Inferior parietal cortex (tissue), 1 donor: ENCODE measurements around the gene CCL16.
"Not testable (repeated sequence)": the region's sequence is repeated elsewhere in the genome, so short reads cannot be mapped to it uniquely, and the experiment has no call there.

Source experiments
- DNase-seq: peaks from one replicate; pipeline ENCODE4 v3.0.0-alpha.2; 2016; ENCODE audit errors: extremely low spot score

Gene CCL16

GRCh38 chr17:35938492-35938891 lies 42.8 kb downstream of the CCL16 start:
- not testable (repeated sequence) for DNase-seq

- no peak for DNase-seq
These were observed 45.2 kb downstream of the CCL16 start for GRCh38 chr17:35936063-35936462.

DNA sequence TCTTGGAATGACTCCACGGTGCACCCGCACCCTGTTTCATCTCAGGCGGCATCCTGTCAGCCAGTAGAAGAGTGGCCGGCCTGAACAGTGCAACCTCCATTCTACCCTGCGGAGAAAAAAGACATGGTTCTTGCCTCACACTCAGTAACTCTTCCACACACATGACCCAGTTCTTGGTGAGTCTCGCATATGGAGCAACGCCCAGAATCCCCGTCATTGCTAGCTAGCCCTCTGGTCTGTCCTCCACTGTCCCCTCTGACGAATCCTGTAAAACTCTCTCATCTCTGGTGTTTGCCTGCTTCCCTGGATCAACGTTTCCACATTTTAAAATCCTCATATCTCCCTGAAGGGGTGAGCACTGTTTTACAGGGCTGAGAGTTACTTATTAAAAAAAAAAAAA lies 46.5 kb downstream of the CCL16 start:
- no peak for DNase-seq

DNA sequence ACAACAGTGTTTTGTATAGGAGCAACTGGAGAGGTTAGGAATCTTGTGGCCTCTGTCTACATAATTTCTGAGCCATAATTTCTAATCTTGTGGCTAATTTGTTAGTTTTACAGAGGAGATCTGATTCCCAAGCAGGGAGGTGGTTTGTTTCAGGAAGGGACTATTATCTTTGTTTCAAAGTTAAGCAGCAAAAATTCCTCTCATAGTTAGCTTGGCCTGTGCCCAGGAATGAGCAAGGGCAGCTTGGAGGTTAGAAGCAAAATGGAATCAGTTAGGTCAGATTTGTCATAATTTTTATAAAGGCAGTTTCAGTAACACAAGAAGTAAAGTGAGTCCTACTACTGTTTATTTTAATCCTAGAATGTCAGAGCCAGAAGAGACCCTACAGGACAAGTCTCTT lies 48.7 kb downstream of the CCL16 start:
- no peak for DNase-seq

GRCh38 chr17:35931794-35932425 lies 49.4 kb downstream of the CCL16 start:
- DNase-seq = no peak

- peak; percentile 59 for DNase-seq
These were observed 50.9 kb downstream of the CCL16 start, which contains the start of gene RDM1 for GRCh38 chr17:35930211-35931065. Gene RDM1, minus strand, starts transcription at chr17:35930773. Its CDS starts 46 bp downstream, at chr17:35930727.

DNA sequence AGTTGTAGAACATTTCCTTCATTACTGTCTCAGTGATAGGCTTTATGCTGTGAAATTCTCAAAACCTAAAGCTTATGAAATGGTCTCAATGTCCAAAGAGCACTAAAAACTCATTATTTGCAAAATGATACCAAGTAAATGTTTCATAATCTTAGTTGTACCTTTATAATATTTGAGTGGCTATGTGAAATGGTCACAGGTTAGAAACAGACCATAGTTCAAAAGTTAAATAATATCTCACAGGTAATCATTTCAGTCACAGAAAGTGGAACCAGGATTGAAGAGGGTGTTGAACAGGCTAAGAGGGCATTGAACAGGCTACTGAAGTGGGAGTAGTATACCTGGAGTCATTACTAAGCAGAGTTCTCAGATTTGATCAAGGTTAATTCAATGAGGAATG lies 53.6 kb downstream of the CCL16 start:
- DNase-seq = no peak
